ENCODE results near the gene FUT2.
A peak's percentile ranks its signal among the peaks of the same experiment; 100 is the strongest.

Gene FUT2

GRCh38 chr19:48731452-48731851 lies 35.7 kb downstream of the FUT2 start:
- no peak for DNase-seq

- no peak for DNase-seq
Measured at GRCh38 chr19:48734625-48735024, 38.9 kb downstream of the FUT2 start.

- no peak for DNase-seq
Measured at GRCh38 chr19:48735031-48735615, 39.4 kb downstream of the FUT2 start.

- DNase-seq, result peak in 1 of 2 experiments; percentile 43
Measured at GRCh38 chr19:48737360-48737998, 41.7 kb downstream of the FUT2 start.

GRCh38 chr19:48738557-48739403 lies 43.0 kb downstream of the FUT2 start:
- DNase-seq, result peak; percentile 90 to 97

GRCh38 chr19:48739404-48740163 lies 43.8 kb downstream of the FUT2 start:
- DNase-seq, result peak; percentile 82 to 91

GRCh38 chr19:48740164-48740972 lies 44.6 kb downstream of the FUT2 start, which contains the start of gene RASIP1:
TSS of gene RASIP1 (minus strand) at chr19:48740610. CDS start at chr19:48740282, 328 bp downstream.
- no peak for DNase-seq

GRCh38 chr19:48741129-48741999 lies 45.6 kb downstream of the FUT2 start:
- DNase-seq, result no peak

- no peak for DNase-seq
Measured at GRCh38 chr19:48742096-48742495, 46.3 kb downstream of the FUT2 start.

- peak in 1 of 2 experiments; percentile 76 for DNase-seq
Measured at GRCh38 chr19:48745208-48745995, 49.6 kb downstream of the FUT2 start.

- DNase-seq, result no peak
Measured at GRCh38 chr19:48746110-48746509, 50.3 kb downstream of the FUT2 start.

GRCh38 chr19:48746738-48747575 lies 51.2 kb downstream of the FUT2 start, which contains the start of gene IZUMO1:
TSS of gene IZUMO1 (minus strand) at chr19:48746909. CDS start at chr19:48745859, 1,050 bp downstream.
- peak; percentile 82 to 87 for DNase-seq

GRCh38 chr19:48749571-48750198 lies 53.9 kb downstream of the FUT2 start:
- no peak for DNase-seq

GRCh38 chr19:48750351-48750750 lies 54.6 kb downstream of the FUT2 start:
- no peak for DNase-seq

GRCh38 chr19:48750771-48751504 lies 55.2 kb downstream of the FUT2 start:
- DNase-seq, result no peak

GRCh38 chr19:48751845-48752495 lies 56.2 kb downstream of the FUT2 start:
- peak in 1 of 2 experiments; percentile 39 for DNase-seq
